GM19238 (cell line): Measurements from ENCODE around the gene SYNPO2.
"Not testable (repeated sequence)": the region's sequence is repeated elsewhere in the genome, so short reads cannot be mapped to it uniquely, and the experiment has no call there.

Experiments
- DNase-seq: peaks from one replicate; pipeline ENCODE4 v3.0.0; 2011; ENCODE audit warnings: low spot score; ENCODE audit not compliant: insufficient read length

The SYNPO2 gene

GRCh38 chr4:119059221-119059620 is 170.6 kb downstream of the SYNPO2 start:
- no peak for DNase-seq

DNA sequence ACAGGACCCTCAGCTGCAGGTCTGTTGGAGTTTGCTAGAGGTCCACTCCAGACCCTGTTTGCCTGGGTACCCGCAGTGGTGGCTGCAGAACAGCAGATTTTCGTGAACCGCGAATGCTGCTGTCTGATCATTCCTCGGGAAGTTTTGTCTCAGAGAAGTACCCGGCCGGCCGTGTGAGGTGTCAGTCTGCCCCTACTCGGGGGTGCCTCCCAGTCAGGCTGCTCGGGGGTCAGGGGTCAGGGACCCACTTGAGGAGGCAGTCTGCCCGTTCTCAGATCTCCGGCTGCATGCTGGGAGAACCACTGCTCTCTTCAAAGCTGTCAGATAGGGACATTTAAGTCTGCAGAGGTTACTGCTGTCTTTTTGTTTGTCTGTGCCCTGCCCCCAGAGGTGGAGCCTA is 178.5 kb downstream of the SYNPO2 start:
- not testable (repeated sequence) for DNase-seq

DNA sequence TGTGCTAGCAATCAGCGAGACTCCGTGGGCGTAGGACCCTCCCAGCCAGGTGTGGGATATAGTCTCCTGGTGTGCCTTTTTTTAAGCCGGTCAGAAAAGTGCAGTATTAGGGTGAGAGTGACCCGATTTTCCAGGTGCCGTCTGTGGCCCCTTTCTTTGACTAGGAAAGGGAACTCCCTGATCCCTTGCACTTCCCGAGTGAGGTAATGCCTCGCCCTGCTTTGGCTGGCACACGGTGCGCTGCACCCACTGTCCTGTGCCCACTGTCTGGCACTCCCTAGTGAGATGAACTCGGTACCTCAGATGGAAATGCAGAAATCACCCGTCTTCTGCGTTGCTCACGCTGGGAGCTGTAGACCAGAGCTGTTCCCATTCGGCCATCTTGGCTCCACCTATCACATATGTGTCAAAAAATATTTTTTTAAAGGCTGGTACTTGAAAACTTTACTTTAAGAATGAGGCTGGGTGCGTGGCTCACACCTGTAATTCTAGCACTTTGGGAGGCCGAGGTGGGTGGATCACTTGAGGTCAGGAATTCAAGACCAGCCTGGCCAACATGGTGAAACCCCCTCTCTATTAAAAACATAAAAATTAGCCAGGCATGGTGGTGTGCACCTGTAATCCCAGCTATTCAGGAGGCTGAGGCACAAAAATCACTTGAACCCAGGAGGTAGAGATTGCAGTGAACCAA is 179.2 kb downstream of the SYNPO2 start:
- not testable (repeated sequence) for DNase-seq

- DNase-seq, result no peak
Measured at GRCh38 chr4:119068529-119068962, 179.9 kb downstream of the SYNPO2 start.

DNA sequence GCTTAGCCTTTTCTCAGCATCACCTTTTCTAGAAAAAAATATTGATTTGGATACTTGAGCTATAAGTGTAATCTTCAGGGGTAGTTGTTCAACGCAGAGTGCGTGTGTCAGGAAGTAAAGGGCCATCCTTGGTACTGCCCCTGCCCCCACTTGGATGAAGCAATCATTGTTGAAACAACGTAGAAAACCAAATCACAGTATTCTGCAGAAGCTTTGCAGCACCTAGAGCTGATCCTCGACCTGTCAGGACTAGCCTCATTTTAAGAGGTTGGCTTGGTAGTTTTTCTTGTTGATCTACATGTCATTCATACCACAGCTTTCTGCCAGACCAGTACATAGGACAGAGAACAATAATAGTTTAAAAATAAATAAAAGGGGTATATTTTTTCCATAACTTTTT is 181.6 kb downstream of the SYNPO2 start:
- DNase-seq, result no peak

- no peak for DNase-seq
Measured at GRCh38 chr4:119080721-119081541, 192.3 kb downstream of the SYNPO2 start.

GRCh38 chr4:119081542-119081859 is 192.8 kb downstream of the SYNPO2 start:
- no peak for DNase-seq

- DNase-seq, result no peak
Measured at GRCh38 chr4:119081943-119082342, 193.3 kb downstream of the SYNPO2 start.

DNA sequence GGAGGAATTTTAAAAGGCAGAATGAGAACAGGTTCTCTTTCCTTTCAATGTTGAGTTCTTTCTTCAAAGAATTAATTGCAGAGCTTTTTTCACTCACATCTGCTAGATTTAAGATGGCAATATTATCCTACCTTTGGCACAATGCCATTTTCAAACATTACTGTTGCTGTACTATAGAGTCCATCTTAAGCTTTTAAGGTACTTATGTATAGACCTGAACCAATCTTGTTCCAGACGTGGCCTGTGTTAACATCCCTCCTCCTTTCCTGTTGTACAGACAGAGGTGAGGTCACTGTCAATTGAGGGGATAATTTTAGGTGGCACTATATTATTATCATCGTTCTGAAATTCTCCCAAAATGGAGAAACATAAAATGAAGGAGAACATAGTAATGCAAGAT is 194.0 kb downstream of the SYNPO2 start:
- no peak for DNase-seq

DNA sequence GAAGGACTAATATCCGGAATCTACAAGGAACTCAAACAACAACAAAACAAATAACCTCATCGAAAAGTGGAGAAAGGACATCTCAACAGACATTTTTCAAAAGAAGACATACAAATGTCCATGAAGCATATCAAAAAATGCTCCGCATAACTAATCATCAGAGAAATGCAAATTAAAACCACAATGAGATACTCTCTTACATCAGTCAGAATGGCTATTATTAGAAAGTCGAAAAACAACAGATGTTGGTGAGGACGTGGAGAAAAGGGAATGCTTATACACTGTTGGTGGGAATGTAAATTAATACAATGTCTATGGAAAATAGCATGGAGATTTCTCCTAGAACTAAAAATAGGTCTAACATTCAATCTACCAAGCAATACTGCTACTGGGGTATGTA is 195.9 kb downstream of the SYNPO2 start:
- no peak for DNase-seq

GRCh38 chr4:119087121-119087520 is 198.5 kb downstream of the SYNPO2 start:
- DNase-seq, result no peak

DNA sequence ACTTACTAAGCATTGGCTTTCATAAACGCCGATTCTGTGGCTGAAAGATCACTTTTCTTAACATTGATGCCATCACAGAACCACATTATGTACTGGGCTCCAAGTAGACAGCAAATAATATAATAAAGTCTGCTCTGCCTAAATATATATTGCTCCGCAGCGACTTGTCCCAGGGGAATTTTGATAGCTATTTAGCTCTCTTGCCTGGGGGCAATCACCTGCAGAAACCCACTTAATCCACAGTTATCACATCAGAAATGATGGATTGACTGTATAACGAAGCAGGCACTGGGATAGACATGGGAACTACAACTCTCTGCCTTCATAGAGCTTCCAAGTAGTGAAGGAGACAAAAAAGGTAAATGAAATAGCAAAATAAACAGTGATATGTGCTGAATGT is 199.0 kb downstream of the SYNPO2 start:
- DNase-seq, result no peak

- no peak for DNase-seq
Measured at GRCh38 chr4:119093042-119093827, 204.6 kb downstream of the SYNPO2 start.

GRCh38 chr4:119097282-119097900 is 208.7 kb downstream of the SYNPO2 start:
- DNase-seq, result no peak

- DNase-seq, result no peak
Measured at GRCh38 chr4:119098306-119098705, 209.7 kb downstream of the SYNPO2 start.

DNA sequence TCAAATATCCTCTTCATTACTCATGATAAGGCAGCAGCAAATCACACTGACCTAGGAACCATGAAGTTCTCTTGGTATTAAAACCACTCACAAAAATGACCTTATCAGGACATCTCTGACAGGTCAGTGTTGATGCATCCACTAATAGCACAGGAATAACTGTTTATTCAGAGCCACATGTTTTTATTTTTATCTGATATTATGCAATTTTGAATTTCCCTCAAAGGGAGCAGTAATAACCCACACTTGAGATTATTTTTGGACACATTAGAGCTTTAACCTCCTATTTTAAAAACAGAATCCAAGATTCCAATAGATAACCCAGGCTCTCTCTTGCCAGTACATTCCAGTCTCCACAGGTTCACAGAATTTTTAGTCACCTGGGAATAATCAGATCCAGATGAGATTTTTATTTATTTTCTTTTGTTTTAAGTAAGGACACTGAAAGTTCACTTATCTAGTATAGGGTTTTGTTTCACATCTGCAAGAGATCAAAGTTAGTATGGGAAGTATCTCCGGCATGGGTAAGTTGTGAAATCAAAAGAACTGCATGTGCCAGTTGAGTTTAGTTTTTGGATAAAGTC is 210.7 kb downstream of the SYNPO2 start:
- no peak for DNase-seq

GRCh38 chr4:119100655-119101054 is 212.0 kb downstream of the SYNPO2 start:
- no peak for DNase-seq

- no peak for DNase-seq
Measured at GRCh38 chr4:119103263-119103662, 214.6 kb downstream of the SYNPO2 start.

GRCh38 chr4:119104644-119105273 is 216.1 kb downstream of the SYNPO2 start:
- DNase-seq, result no peak

DNA sequence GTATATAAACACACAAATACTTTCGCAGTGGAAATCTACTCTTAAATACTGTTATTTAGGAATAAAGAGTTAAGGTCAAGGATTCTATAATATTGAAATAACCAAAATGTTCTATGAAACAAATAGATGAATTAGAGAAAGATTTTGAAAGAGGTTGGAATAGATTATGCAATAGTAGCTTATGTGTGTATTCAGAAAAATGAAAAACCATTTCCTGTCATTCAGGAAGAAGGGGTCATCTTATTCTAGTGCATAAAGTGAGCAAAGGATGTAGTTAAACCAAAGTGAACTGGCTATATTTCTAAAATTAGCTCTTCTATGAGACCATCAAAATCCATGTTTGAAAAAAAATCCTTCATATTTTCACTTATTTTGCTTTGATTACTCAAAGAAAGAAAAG is 217.0 kb downstream of the SYNPO2 start:
- no peak for DNase-seq
